T-helper 2 cell treated with Interferon-gamma antibody and Interleukin-4, amounts not matched to agents 5 μg/mL and 100 μg/mL, for 36 hours (primary cell): ENCODE results near the gene MAP4K3.

Experiments
- DNase-seq: peaks from one replicate; pipeline ENCODE4 v3.0.0; 2021; ENCODE audit warnings: low spot score
- H3K27ac Mint-ChIP-seq: one replicate; pipeline ENCODE4 v1.8.0; 2021; ENCODE audit warnings: mild to moderate bottlenecking, mixed read lengths
- H3K27me3 Mint-ChIP-seq: one replicate; pipeline ENCODE4 v1.8.0; 2021; ENCODE audit warnings: low read depth, mixed read lengths
- H3K36me3 Mint-ChIP-seq: one replicate; pipeline ENCODE4 v1.8.0; 2021; ENCODE audit warnings: low read depth, mixed read lengths
- H3K4me1 Mint-ChIP-seq: one replicate; pipeline ENCODE4 v1.8.0; 2021; ENCODE audit warnings: low read depth, mixed read lengths
- H3K4me3 Mint-ChIP-seq: one replicate; pipeline ENCODE4 v1.8.0; 2022; ENCODE audit warnings: mild to moderate bottlenecking, moderate library complexity, mixed read lengths
- H3K9me3 Mint-ChIP-seq: one replicate; pipeline ENCODE4 v1.8.0; 2021; ENCODE audit warnings: mixed read lengths

Gene MAP4K3

GRCh38 chr2:39228413-39229209, 208.5 kb downstream of the MAP4K3 start:
- Mint-ChIP-seq H3K4me1 (peaks cover 41% of the 10 kb centered on the region), H3K27me3 (no peaks in the 10 kb centered on the region), H3K27ac (peak overlapping the region; percentile 86), H3K4me3 (peak overlapping the region; percentile 66), H3K9me3 (no peaks in the 10 kb centered on the region), H3K36me3 (peaks cover 7% of the 10 kb centered on the region)
- DNase-seq = no peak

GRCh38 chr2:39227628-39228412, 209.3 kb downstream of the MAP4K3 start:
- no peaks in the 10 kb centered on the region for H3K27me3 Mint-ChIP-seq
- peaks cover 9% of the 10 kb centered on the region for H3K36me3 Mint-ChIP-seq
- H3K9me3 Mint-ChIP-seq = no peaks in the 10 kb centered on the region
- peak overlapping the region; percentile 66 for H3K4me3 Mint-ChIP-seq
- H3K27ac Mint-ChIP-seq = peak overlapping the region; percentile 86
- H3K4me1 Mint-ChIP-seq = peaks cover 41% of the 10 kb centered on the region
- peak; percentile 73 for DNase-seq

GRCh38 chr2:39225567-39225966, 211.5 kb downstream of the MAP4K3 start:
- DNase-seq = no peak
- H3K36me3 Mint-ChIP-seq = peaks cover 18% of the 10 kb centered on the region
- H3K27ac Mint-ChIP-seq = peak overlapping the region; percentile 43

GRCh38 chr2:39223909-39224308, 213.2 kb downstream of the MAP4K3 start:
- H3K27me3 Mint-ChIP-seq = no peaks in the 10 kb centered on the region
- H3K4me1 Mint-ChIP-seq = peaks cover 55% of the 10 kb centered on the region
- peaks cover 22% of the 10 kb centered on the region for H3K36me3 Mint-ChIP-seq
- H3K9me3 Mint-ChIP-seq = peaks cover 14% of the 10 kb centered on the region
- H3K4me3 Mint-ChIP-seq = no peak overlapping the region
- no peak overlapping the region for H3K27ac Mint-ChIP-seq
- DNase-seq = no peak

More at GRCh38 chr2:39225567-39225966, 211.5 kb downstream of the MAP4K3 start:
- H3K4me1 Mint-ChIP-seq = peaks cover 49% of the 10 kb centered on the region
- peak overlapping the region; percentile 26 for H3K4me3 Mint-ChIP-seq
- no peaks in the 10 kb centered on the region for H3K27me3 Mint-ChIP-seq
- H3K9me3 Mint-ChIP-seq = peaks cover 14% of the 10 kb centered on the region

GRCh38 chr2:39221459-39221858, 215.6 kb downstream of the MAP4K3 start:
- DNase-seq = no peak
- no peaks in the 10 kb centered on the region for H3K27me3 Mint-ChIP-seq
- H3K4me1 Mint-ChIP-seq = peaks cover 52% of the 10 kb centered on the region
- peaks cover 25% of the 10 kb centered on the region for H3K36me3 Mint-ChIP-seq
- H3K4me3 Mint-ChIP-seq = no peak overlapping the region
- peak overlapping the region; percentile 21 for H3K27ac Mint-ChIP-seq
- peaks cover 14% of the 10 kb centered on the region for H3K9me3 Mint-ChIP-seq

- DNase-seq = no peak
- Mint-ChIP-seq H3K27ac (peak overlapping the region; percentile 84), H3K9me3 (peaks cover 14% of the 10 kb centered on the region), H3K36me3 (peaks cover 27% of the 10 kb centered on the region), H3K4me1 (peaks cover 57% of the 10 kb centered on the region), H3K4me3 (peak overlapping the region; percentile 47), H3K27me3 (no peaks in the 10 kb centered on the region)
Measured at GRCh38 chr2:39220136-39220535, 216.9 kb downstream of the MAP4K3 start.

GRCh38 chr2:39218391-39218790, 218.7 kb downstream of the MAP4K3 start:
- H3K4me3 Mint-ChIP-seq = peak overlapping the region; percentile 72
- no peaks in the 10 kb centered on the region for H3K27me3 Mint-ChIP-seq
- peaks cover 65% of the 10 kb centered on the region for H3K4me1 Mint-ChIP-seq
- peaks cover 25% of the 10 kb centered on the region for H3K9me3 Mint-ChIP-seq
- H3K36me3 Mint-ChIP-seq = peaks cover 32% of the 10 kb centered on the region
- no peak for DNase-seq
- H3K27ac Mint-ChIP-seq = peak overlapping the region; percentile 97

GRCh38 chr2:39217192-39217550, 219.9 kb downstream of the MAP4K3 start:
- H3K4me1 Mint-ChIP-seq = peaks cover 69% of the 10 kb centered on the region

GRCh38 chr2:39216346-39217191, 220.5 kb downstream of the MAP4K3 start:
- Mint-ChIP-seq H3K9me3 (peaks cover 21% of the 10 kb centered on the region), H3K36me3 (peaks cover 31% of the 10 kb centered on the region), H3K27me3 (no peaks in the 10 kb centered on the region), H3K4me3 (peak overlapping the region; percentile 72), H3K27ac (peak overlapping the region; percentile 97), H3K4me1 (peaks cover 68% of the 10 kb centered on the region)
- peak; percentile 88 for DNase-seq

More at GRCh38 chr2:39217192-39217550, 219.9 kb downstream of the MAP4K3 start:
- H3K9me3 Mint-ChIP-seq = peaks cover 25% of the 10 kb centered on the region
- H3K36me3 Mint-ChIP-seq = peaks cover 33% of the 10 kb centered on the region
- no peaks in the 10 kb centered on the region for H3K27me3 Mint-ChIP-seq
- peak overlapping the region; percentile 72 for H3K4me3 Mint-ChIP-seq
- peak overlapping the region; percentile 97 for H3K27ac Mint-ChIP-seq
- DNase-seq = no peak

- no peak for DNase-seq
- peaks cover 25% of the 10 kb centered on the region for H3K9me3 Mint-ChIP-seq
- H3K4me1 Mint-ChIP-seq = peaks cover 75% of the 10 kb centered on the region
- no peaks in the 10 kb centered on the region for H3K27me3 Mint-ChIP-seq
- peak overlapping the region; percentile 97 for H3K27ac Mint-ChIP-seq
- H3K4me3 Mint-ChIP-seq = peak overlapping the region; percentile 2
- peaks cover 33% of the 10 kb centered on the region for H3K36me3 Mint-ChIP-seq
Measured at GRCh38 chr2:39215545-39215944, 221.5 kb downstream of the MAP4K3 start.

GRCh38 chr2:39213015-39213414, 224.1 kb downstream of the MAP4K3 start:
- no peaks in the 10 kb centered on the region for H3K27me3 Mint-ChIP-seq
- H3K27ac Mint-ChIP-seq = peak overlapping the region; percentile 47
- DNase-seq = no peak
- no peak overlapping the region for H3K4me3 Mint-ChIP-seq
- H3K9me3 Mint-ChIP-seq = peaks cover 25% of the 10 kb centered on the region
- peaks cover 68% of the 10 kb centered on the region for H3K4me1 Mint-ChIP-seq
- peaks cover 27% of the 10 kb centered on the region for H3K36me3 Mint-ChIP-seq

GRCh38 chr2:39210846-39211245, 226.2 kb downstream of the MAP4K3 start:
- H3K27ac Mint-ChIP-seq = peak overlapping the region; percentile 53
- peaks cover 29% of the 10 kb centered on the region for H3K36me3 Mint-ChIP-seq
- no peak for DNase-seq
- peaks cover 25% of the 10 kb centered on the region for H3K9me3 Mint-ChIP-seq
- peaks cover 57% of the 10 kb centered on the region for H3K4me1 Mint-ChIP-seq
- peak overlapping the region; percentile 17 for H3K4me3 Mint-ChIP-seq
- no peaks in the 10 kb centered on the region for H3K27me3 Mint-ChIP-seq

GRCh38 chr2:39203382-39203781, 233.7 kb downstream of the MAP4K3 start:
- no peak for DNase-seq
- H3K9me3 Mint-ChIP-seq = peaks cover 28% of the 10 kb centered on the region

More at GRCh38 chr2:39203382-39203781, 233.7 kb downstream of the MAP4K3 start:
- H3K27ac Mint-ChIP-seq = peak overlapping the region; percentile 41
- peaks cover 33% of the 10 kb centered on the region for H3K36me3 Mint-ChIP-seq
- peaks cover 36% of the 10 kb centered on the region for H3K4me1 Mint-ChIP-seq
- peaks cover 3% of the 10 kb centered on the region for H3K27me3 Mint-ChIP-seq
- H3K4me3 Mint-ChIP-seq = no peak overlapping the region
